ENCODE data around the gene ANKS3.
"Not testable (repeated sequence)": the region's sequence is repeated elsewhere in the genome, so short reads cannot be mapped to it uniquely, and the experiment has no call there.

ANKS3 gene

GRCh38 chr16:4738370-4738769, 4.3 kb upstream of the ANKS3 start:
- not testable (repeated sequence) for H3K4me1 ChIP-seq (ENCODE audit: insufficient read depth, low read length); H3K36me3 ChIP-seq (ENCODE audit: insufficient read depth, low read length); H3K9ac ChIP-seq (ENCODE audit: low read depth, low read length); H3K27me3 ChIP-seq (ENCODE audit: insufficient read depth, low read length); H3K27ac ChIP-seq (ENCODE audit: low read depth, low read length); H3K9me3 ChIP-seq (ENCODE audit: insufficient read depth, low read depth, low read length); H3K4me3 ChIP-seq (ENCODE audit: low read length)
- WGBS, result 93% methylated on average over 5 of the region's 5 CpGs

GRCh38 chr16:4737545-4737944, 3.5 kb upstream of the ANKS3 start:
- H3K9ac ChIP-seq (ENCODE audit: low read depth, low read length), result no peak overlapping the region
- no peaks in the 10 kb centered on the region for H3K27me3 ChIP-seq (ENCODE audit: insufficient read depth, low read length)
- WGBS, result 86% methylated on average over 15 of the region's 15 CpGs
- no peak overlapping the region for H3K27ac ChIP-seq (ENCODE audit: low read depth, low read length)
- no peak overlapping the region for H3K4me3 ChIP-seq (ENCODE audit: low read length)
- H3K9me3 ChIP-seq (ENCODE audit: insufficient read depth, low read depth, low read length), result no peaks in the 10 kb centered on the region
- no peaks in the 10 kb centered on the region for H3K36me3 ChIP-seq (ENCODE audit: insufficient read depth, low read length)
- H3K4me1 ChIP-seq (ENCODE audit: insufficient read depth, low read length), result no peaks in the 10 kb centered on the region; the same call in 1 of the 2 replicates

GRCh38 chr16:4736546-4736945, 2.5 kb upstream of the ANKS3 start:
- no peaks in the 10 kb centered on the region for H3K9me3 ChIP-seq (ENCODE audit: insufficient read depth, low read depth, low read length)
- WGBS, result 90% methylated on average over 4 of the region's 4 CpGs
- no peak overlapping the region for H3K27ac ChIP-seq (ENCODE audit: low read depth, low read length)
- no peak overlapping the region for H3K4me3 ChIP-seq (ENCODE audit: low read length)
- H3K9ac ChIP-seq (ENCODE audit: low read depth, low read length), result no peak overlapping the region
- no peaks in the 10 kb centered on the region for H3K27me3 ChIP-seq (ENCODE audit: insufficient read depth, low read length)
- no peaks in the 10 kb centered on the region; the same call in 1 of the 2 replicates for H3K4me1 ChIP-seq (ENCODE audit: insufficient read depth, low read length)
- no peaks in the 10 kb centered on the region for H3K36me3 ChIP-seq (ENCODE audit: insufficient read depth, low read length)

- 14% methylated on average over 38 of the region's 38 CpGs for WGBS
- peaks cover 11% of the 10 kb centered on the region for H3K36me3 ChIP-seq (ENCODE audit: insufficient read depth, low read length)
- no peaks in the 10 kb centered on the region; the same call in 1 of the 2 replicates for H3K4me1 ChIP-seq (ENCODE audit: insufficient read depth, low read length)
- H3K27me3 ChIP-seq (ENCODE audit: insufficient read depth, low read length), result no peaks in the 10 kb centered on the region
- H3K4me3 ChIP-seq (ENCODE audit: low read length), result peak overlapping the region; percentile 85
- no peaks in the 10 kb centered on the region for H3K9me3 ChIP-seq (ENCODE audit: insufficient read depth, low read depth, low read length)
- peak overlapping the region; percentile 60 for H3K9ac ChIP-seq (ENCODE audit: low read depth, low read length)
- H3K27ac ChIP-seq (ENCODE audit: low read depth, low read length), result peak overlapping the region; percentile 86
These were observed 862 bp upstream of the ANKS3 start for GRCh38 chr16:4734730-4735535.

GRCh38 chr16:4733747-4734062, 366 bp downstream of the ANKS3 start:
- Histone ChIP-seq H3K27ac (ENCODE audit: low read depth, low read length) (peak overlapping the region; percentile 86; the same call in 1 of the 2 replicates), H3K4me3 (ENCODE audit: low read length) (peak overlapping the region; percentile 85), H3K9ac (ENCODE audit: low read depth, low read length) (peak overlapping the region; percentile 83), H3K27me3 (ENCODE audit: insufficient read depth, low read length) (no peaks in the 10 kb centered on the region), H3K9me3 (ENCODE audit: insufficient read depth, low read depth, low read length) (no peaks in the 10 kb centered on the region), H3K36me3 (ENCODE audit: insufficient read depth, low read length) (peaks cover 21% of the 10 kb centered on the region), H3K4me1 (ENCODE audit: insufficient read depth, low read length) (no peaks in the 10 kb centered on the region; the same call in 1 of the 2 replicates)
- WGBS, result under 1% methylated on average over 18 of the region's 19 CpGs

GRCh38 chr16:4733211-4733742, 794 bp downstream of the ANKS3 start:
- H3K9ac ChIP-seq (ENCODE audit: low read depth, low read length), result peak overlapping the region; percentile 83
- peaks cover 22% of the 10 kb centered on the region for H3K36me3 ChIP-seq (ENCODE audit: insufficient read depth, low read length)
- 28% methylated on average over 13 of the region's 17 CpGs for WGBS
- peak overlapping the region; percentile 85 for H3K4me3 ChIP-seq (ENCODE audit: low read length)
- H3K4me1 ChIP-seq (ENCODE audit: insufficient read depth, low read length), result no peaks in the 10 kb centered on the region; the same call in 1 of the 2 replicates
- no peaks in the 10 kb centered on the region for H3K9me3 ChIP-seq (ENCODE audit: insufficient read depth, low read depth, low read length)
- H3K27me3 ChIP-seq (ENCODE audit: insufficient read depth, low read length), result no peaks in the 10 kb centered on the region
- no peak overlapping the region for H3K27ac ChIP-seq (ENCODE audit: low read depth, low read length)

GRCh38 chr16:4729876-4730275, 4.2 kb downstream of the ANKS3 start:
- Histone ChIP-seq H3K9me3 (ENCODE audit: insufficient read depth, low read depth, low read length) (no peaks in the 10 kb centered on the region), H3K4me3 (ENCODE audit: low read length) (no peak overlapping the region), H3K4me1 (ENCODE audit: insufficient read depth, low read length) (no peaks in the 10 kb centered on the region), H3K36me3 (ENCODE audit: insufficient read depth, low read length) (peaks cover 46% of the 10 kb centered on the region), H3K27ac (ENCODE audit: low read depth, low read length) (no peak overlapping the region), H3K27me3 (ENCODE audit: insufficient read depth, low read length) (no peaks in the 10 kb centered on the region), H3K9ac (ENCODE audit: low read depth, low read length) (no peak overlapping the region)
- 97% methylated on average over 15 of the region's 15 CpGs for WGBS

- no peaks in the 10 kb centered on the region for H3K27me3 ChIP-seq (ENCODE audit: insufficient read depth, low read length)
- H3K27ac ChIP-seq (ENCODE audit: low read depth, low read length), result no peak overlapping the region
- H3K4me1 ChIP-seq (ENCODE audit: insufficient read depth, low read length), result no peaks in the 10 kb centered on the region
- peaks cover 58% of the 10 kb centered on the region for H3K36me3 ChIP-seq (ENCODE audit: insufficient read depth, low read length)
- H3K9ac ChIP-seq (ENCODE audit: low read depth, low read length), result no peak overlapping the region
- H3K9me3 ChIP-seq (ENCODE audit: insufficient read depth, low read depth, low read length), result no peaks in the 10 kb centered on the region
- no peak overlapping the region for H3K4me3 ChIP-seq (ENCODE audit: low read length)
- WGBS, result 93% methylated on average over 8 of the region's 8 CpGs
These were observed 5.4 kb downstream of the ANKS3 start for GRCh38 chr16:4728676-4729075.

GRCh38 chr16:4726616-4727015, 7.5 kb downstream of the ANKS3 start:
- WGBS, result 95% methylated on average over 18 of the region's 18 CpGs
- peaks cover 73% of the 10 kb centered on the region for H3K36me3 ChIP-seq (ENCODE audit: insufficient read depth, low read length)

GRCh38 chr16:4724661-4725270, 9.3 kb downstream of the ANKS3 start:
- peaks cover 63% of the 10 kb centered on the region for H3K36me3 ChIP-seq (ENCODE audit: insufficient read depth, low read length)
- 94% methylated on average over 11 of the region's 11 CpGs for WGBS

More at GRCh38 chr16:4726616-4727015, 7.5 kb downstream of the ANKS3 start:
- no peak overlapping the region for H3K4me3 ChIP-seq (ENCODE audit: low read length)
- no peak overlapping the region for H3K9ac ChIP-seq (ENCODE audit: low read depth, low read length)
- no peak overlapping the region for H3K27ac ChIP-seq (ENCODE audit: low read depth, low read length)
- H3K4me1 ChIP-seq (ENCODE audit: insufficient read depth, low read length), result no peaks in the 10 kb centered on the region
- H3K27me3 ChIP-seq (ENCODE audit: insufficient read depth, low read length), result no peaks in the 10 kb centered on the region
- H3K9me3 ChIP-seq (ENCODE audit: insufficient read depth, low read depth, low read length), result no peaks in the 10 kb centered on the region

GRCh38 chr16:4723071-4723767, 10.9 kb downstream of the ANKS3 start:
- WGBS, result 96% methylated on average over 13 of the region's 14 CpGs
- Histone ChIP-seq H3K36me3 (ENCODE audit: insufficient read depth, low read length) (peaks cover 54% of the 10 kb centered on the region), H3K4me1 (ENCODE audit: insufficient read depth, low read length) (peaks cover 8% of the 10 kb centered on the region; the same call in 1 of the 2 replicates), H3K4me3 (ENCODE audit: low read length) (no peak overlapping the region), H3K9ac (ENCODE audit: low read depth, low read length) (no peak overlapping the region), H3K27ac (ENCODE audit: low read depth, low read length) (no peak overlapping the region), H3K27me3 (ENCODE audit: insufficient read depth, low read length) (no peaks in the 10 kb centered on the region), H3K9me3 (ENCODE audit: insufficient read depth, low read depth, low read length) (no peaks in the 10 kb centered on the region)

More at GRCh38 chr16:4724661-4725270, 9.3 kb downstream of the ANKS3 start:
- no peaks in the 10 kb centered on the region for H3K4me1 ChIP-seq (ENCODE audit: insufficient read depth, low read length)
- no peaks in the 10 kb centered on the region for H3K9me3 ChIP-seq (ENCODE audit: insufficient read depth, low read depth, low read length)
- H3K27ac ChIP-seq (ENCODE audit: low read depth, low read length), result no peak overlapping the region
- H3K9ac ChIP-seq (ENCODE audit: low read depth, low read length), result no peak overlapping the region
- H3K4me3 ChIP-seq (ENCODE audit: low read length), result no peak overlapping the region
- H3K27me3 ChIP-seq (ENCODE audit: insufficient read depth, low read length), result no peaks in the 10 kb centered on the region

Data from HUES64 (cell line).